Measurements from ENCODE around the gene C1QL4. TPM values are rescaled to one million over a fixed set of nuclear protein-coding genes. Genes with fewer than 3 reads are reported as not detected.

The C1QL4 gene
- total and polyA plus RNA-seq, 9 of the 15 experiments (the other 6 are each of a cell fraction or from before 2014, with no cell fraction given), result 0.08 to 2.1 (median 0.31) TPM

DNA sequence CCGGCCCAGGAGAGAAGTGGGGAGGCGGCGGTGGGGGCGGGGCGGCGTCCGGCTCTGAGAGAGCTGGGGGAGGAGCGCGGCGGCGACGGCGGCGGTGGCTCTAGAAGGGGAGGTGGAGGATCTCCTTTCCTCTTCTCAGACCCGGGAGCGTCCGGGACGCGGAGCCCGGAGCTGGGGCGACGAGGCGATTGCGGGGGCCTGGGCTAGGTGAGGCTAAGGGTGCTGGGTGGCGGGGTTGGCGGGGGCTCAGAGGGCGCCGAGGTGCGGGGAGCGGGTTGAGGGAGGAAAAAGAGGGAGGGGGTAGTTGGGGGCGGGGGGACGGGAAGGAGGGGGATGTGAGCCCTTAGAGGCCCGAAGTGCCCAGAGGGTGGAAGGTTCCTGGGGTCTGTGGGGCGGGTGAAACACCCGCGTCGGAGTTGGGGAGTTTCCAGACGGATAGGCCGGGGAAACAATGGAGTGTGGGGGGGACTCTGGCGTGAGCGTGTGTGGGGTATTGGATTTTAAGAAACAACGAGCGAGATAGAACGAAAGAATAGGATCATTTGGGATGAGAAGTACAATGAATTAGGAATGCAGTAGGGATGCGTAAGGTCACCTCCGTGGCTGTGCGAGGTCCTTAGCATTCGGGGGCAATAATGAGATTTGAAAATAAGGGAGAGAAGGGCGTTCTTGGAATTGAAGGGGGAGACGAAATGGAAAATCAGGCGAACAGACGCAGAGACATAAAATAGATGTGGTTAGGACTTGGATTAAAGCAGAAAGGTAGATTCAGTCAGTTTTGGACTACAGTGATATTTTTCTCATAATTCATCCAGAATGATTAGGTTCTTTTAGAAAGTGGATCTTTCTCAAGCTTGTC lies 30.6 kb upstream of the C1QL4 start, which contains the start of gene SPATS2 (continued):
- TF ChIP-seq, protein P1, sequence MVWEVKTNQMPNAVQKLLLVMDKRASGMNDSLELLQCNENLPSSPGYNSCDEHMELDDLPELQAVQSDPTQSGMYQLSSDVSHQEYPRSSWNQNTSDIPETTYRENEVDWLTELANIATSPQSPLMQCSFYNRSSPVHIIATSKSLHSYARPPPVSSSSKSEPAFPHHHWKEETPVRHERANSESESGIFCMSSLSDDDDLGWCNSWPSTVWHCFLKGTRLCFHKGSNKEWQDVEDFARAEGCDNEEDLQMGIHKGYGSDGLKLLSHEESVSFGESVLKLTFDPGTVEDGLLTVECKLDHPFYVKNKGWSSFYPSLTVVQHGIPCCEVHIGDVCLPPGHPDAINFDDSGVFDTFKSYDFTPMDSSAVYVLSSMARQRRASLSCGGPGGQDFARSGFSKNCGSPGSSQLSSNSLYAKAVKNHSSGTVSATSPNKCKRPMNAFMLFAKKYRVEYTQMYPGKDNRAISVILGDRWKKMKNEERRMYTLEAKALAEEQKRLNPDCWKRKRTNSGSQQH (CRISPR knock-in tag; IDR thresholded peaks at IDR 0.05), result 0 out of 2 replicates have a peak, but pooled peaks have one; percentile 21
- TF ChIP-seq ATF7 (IDR thresholded peaks at IDR 0.05) (no peak), HDAC1 (IDR thresholded peaks at IDR 0.05) (peak in 1 of 2 experiments; percentile 20; a peak in 1 of 4 replicates), DPF2 (IDR thresholded peaks at IDR 0.05) (peak; percentile 11; the same call in 1 of the 2 replicates), NONO (IDR thresholded peaks at IDR 0.05; ENCODE audit: low read depth in 2 of 2, low read length in 1 of 2) (no peak), RBFOX2 (IDR thresholded peaks at IDR 0.05; ENCODE audit: low read depth, low read length) (0 out of 2 replicates have a peak, but pooled peaks have one; percentile 40), RFX1 (IDR thresholded peaks at IDR 0.05) (no peak), ZKSCAN8 (CRISPR knock-in tag; IDR thresholded peaks at IDR 0.05) (no peak), SMAD3 (CRISPR knock-in tag; conservative IDR thresholded peaks at IDR 0.05) (no peak), ZNF324 (CRISPR knock-in tag; IDR thresholded peaks at IDR 0.05) (no peak), SMARCA5 (IDR thresholded peaks at IDR 0.05) (0 out of 2 replicates have a peak, but pooled peaks have one; percentile 11), COPS2 (conservative IDR thresholded peaks at IDR 0.05) (no peak), ESRRA (IDR thresholded peaks at IDR 0.05; ENCODE audit: borderline replicate concordance, low read depth) (no peak)
- TF ChIP-seq, protein P2, sequence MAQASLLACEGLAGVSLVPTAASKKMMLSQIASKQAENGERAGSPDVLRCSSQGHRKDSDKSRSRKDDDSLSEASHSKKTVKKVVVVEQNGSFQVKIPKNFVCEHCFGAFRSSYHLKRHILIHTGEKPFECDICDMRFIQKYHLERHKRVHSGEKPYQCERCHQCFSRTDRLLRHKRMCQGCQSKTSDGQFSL (CRISPR knock-in tag; IDR thresholded peaks at IDR 0.05), result peak; percentile 67; the same call in 1 of the 2 replicates
- TF ChIP-seq, protein P2 (tag; IDR thresholded peaks at IDR 0.05), result peak in 1 of 2 experiments; percentile 49; a peak in 1 of 4 replicates
- TF ChIP-seq, protein P3, sequence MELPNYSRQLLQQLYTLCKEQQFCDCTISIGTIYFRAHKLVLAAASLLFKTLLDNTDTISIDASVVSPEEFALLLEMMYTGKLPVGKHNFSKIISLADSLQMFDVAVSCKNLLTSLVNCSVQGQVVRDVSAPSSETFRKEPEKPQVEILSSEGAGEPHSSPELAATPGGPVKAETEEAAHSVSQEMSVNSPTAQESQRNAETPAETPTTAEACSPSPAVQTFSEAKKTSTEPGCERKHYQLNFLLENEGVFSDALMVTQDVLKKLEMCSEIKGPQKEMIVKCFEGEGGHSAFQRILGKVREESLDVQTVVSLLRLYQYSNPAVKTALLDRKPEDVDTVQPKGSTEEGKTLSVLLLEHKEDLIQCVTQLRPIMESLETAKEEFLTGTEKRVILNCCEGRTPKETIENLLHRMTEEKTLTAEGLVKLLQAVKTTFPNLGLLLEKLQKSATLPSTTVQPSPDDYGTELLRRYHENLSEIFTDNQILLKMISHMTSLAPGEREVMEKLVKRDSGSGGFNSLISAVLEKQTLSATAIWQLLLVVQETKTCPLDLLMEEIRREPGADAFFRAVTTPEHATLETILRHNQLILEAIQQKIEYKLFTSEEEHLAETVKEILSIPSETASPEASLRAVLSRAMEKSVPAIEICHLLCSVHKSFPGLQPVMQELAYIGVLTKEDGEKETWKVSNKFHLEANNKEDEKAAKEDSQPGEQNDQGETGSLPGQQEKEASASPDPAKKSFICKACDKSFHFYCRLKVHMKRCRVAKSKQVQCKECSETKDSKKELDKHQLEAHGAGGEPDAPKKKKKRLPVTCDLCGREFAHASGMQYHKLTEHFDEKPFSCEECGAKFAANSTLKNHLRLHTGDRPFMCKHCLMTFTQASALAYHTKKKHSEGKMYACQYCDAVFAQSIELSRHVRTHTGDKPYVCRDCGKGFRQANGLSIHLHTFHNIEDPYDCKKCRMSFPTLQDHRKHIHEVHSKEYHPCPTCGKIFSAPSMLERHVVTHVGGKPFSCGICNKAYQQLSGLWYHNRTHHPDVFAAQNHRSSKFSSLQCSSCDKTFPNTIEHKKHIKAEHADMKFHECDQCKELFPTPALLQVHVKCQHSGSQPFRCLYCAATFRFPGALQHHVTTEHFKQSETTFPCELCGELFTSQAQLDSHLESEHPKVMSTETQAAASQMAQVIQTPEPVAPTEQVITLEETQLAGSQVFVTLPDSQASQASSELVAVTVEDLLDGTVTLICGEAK (IDR thresholded peaks at IDR 0.05), result peak; percentile 51; the same call in 1 of the 2 replicates
- TF ChIP-seq, protein P3 (CRISPR knock-in tag; IDR thresholded peaks at IDR 0.05), result no peak

Measured in K562 (cell line).